HG03521 (cell line): Measurements from ENCODE around the gene ODAD3.
"Not testable (repeated sequence)": the region's sequence is repeated elsewhere in the genome, so short reads cannot be mapped to it uniquely, and the experiment has no call there.

Source experiments
- ATAC-seq: cut with Tn5 transposase; IDR thresholded peaks from one replicate; pipeline ENCODE4 v1.9.1; 2021; ENCODE audit warnings: mild to moderate bottlenecking, moderate library complexity; ENCODE audit not compliant: unreplicated experiment

The ODAD3 gene

GRCh38 chr19:11461453-11461852 is 26.5 kb upstream of the ODAD3 start:
- no peak for ATAC-seq

- no peak for ATAC-seq
These were observed 25.3 kb upstream of the ODAD3 start for GRCh38 chr19:11460207-11460606.

GRCh38 chr19:11458912-11459311 is 24.0 kb upstream of the ODAD3 start:
- ATAC-seq: not testable (repeated sequence)

DNA sequence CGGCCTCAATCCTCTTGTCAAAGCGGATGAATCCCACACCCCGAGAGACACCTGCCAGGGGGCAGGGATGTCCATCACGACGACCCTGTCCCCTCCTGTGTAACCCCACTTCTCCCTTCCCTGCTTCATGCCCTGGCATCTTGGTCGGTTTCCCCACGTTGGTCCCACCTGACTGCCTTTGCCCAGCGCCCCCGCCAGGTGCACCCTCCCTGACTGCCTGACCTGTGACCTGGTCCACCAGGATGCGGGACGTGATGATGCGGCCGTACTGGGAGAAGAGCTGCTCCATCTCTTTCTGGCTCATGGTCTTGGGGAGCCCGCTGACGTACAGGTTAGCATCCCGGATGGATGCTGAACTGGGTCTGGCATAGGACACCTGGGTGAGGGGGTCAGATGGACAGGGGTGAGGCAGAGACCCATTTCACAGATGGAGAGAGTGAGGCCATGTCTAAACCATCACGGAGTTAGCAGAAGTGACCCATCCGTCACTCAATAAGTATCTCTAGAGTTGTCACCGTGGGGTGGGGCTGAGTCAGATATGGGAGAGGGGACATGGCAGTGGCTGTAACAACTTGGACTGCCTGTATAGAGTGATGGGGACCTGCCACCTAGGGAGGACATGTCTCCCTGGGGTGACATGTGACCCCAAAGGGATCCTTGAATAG is 23.4 kb upstream of the ODAD3 start:
- ATAC-seq: no peak

GRCh38 chr19:11457831-11458230 is 22.9 kb upstream of the ODAD3 start:
- ATAC-seq: no peak

- ATAC-seq: no peak
These were observed 22.2 kb upstream of the ODAD3 start for GRCh38 chr19:11457115-11457514.

- no peak for ATAC-seq
These were observed 21.7 kb upstream of the ODAD3 start for GRCh38 chr19:11456659-11457058.

DNA sequence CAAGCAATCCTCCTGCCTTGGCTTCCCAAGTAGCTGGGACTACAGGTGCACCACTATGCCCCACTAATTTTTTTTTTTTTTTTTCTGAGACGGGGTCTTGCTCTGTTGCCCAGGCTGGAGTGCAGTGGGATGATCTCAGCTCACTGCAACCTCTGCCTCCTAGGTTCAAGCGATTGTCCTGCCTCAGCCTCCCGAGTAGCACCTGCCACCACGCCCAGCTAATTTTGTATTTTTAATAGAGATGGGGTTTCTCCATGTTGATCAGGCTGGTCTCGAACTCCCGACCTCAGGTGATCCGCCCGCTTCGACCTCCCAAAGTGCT is 20.3 kb upstream of the ODAD3 start:
- not testable (repeated sequence) for ATAC-seq

DNA sequence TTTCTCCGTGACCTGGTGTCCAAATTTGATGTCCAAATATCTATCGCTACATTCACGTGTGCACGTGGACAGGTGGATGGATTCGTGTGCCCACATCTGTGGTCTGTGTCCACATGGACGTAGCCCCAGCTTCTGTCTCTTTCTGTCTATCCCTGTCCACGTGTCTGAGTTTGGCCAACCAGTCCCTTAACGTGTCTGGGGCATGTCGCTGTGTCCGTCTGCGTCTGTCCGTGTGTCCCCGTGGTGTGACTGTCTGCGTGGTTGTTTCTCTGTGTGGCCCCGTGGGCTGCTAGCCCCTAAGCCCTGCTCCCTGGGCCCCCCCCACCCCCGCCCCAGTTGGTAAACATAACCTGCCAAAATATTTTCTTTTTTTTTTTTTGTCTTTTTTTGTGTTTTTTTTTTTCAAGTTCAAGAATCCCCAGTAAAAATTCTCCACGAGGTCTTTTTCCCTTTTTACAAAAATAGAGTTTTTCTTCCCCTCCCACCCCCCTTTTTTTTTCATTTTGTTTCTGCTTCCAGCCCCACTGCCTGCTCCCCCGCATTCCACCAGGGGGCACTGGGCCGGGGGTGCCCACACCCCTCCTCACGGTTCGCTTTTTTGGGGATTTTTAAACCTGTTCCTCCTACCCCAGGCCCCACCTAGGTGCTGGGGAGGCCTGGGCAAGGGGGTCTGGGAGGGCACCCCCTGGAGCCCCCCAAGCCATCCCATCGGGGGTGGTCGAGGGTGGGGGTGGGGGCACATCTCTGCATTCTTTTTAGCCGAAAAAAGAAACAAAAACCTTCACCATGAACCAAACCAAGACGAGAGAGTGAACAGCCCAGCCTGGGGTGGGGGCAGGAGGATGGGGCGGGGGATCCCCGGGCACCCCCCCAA is 18.8 kb upstream of the ODAD3 start:
- no peak for ATAC-seq

GRCh38 chr19:11452620-11453310 is 17.8 kb upstream of the ODAD3 start:
- no peak for ATAC-seq

GRCh38 chr19:11451871-11452619 is 17.1 kb upstream of the ODAD3 start:
- no peak for ATAC-seq

DNA sequence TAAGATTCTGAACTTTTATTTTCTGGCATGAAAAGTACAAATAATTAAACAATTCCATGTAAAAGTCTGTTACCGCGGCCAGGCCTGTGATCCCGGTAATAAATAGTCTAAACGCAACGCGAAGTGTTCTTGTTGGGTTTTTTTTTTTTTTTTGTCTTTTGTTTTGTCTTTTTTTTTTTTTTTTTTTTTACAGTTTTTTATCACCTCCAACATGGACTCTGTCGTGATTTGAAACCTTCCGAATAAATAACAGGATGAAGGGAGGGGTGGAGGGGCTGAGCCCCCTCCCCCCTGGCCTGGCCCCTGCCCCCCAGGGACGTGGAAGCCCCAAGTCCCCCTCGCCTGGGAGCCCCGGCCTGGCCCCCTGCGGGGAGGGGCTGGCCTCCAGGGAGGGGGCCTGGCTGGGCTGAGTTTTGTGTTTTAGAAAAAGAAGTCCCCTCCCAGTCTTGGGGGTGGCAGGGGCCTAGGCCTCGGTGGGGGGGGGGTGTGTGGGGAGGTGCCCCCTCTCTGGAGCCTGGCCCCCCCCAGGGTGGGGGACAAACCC is 16.5 kb upstream of the ODAD3 start:
- no peak for ATAC-seq

GRCh38 chr19:11450570-11451326 is 15.8 kb upstream of the ODAD3 start:
- ATAC-seq: no peak

GRCh38 chr19:11448923-11449554 is 14.1 kb upstream of the ODAD3 start:
- ATAC-seq: no peak

DNA sequence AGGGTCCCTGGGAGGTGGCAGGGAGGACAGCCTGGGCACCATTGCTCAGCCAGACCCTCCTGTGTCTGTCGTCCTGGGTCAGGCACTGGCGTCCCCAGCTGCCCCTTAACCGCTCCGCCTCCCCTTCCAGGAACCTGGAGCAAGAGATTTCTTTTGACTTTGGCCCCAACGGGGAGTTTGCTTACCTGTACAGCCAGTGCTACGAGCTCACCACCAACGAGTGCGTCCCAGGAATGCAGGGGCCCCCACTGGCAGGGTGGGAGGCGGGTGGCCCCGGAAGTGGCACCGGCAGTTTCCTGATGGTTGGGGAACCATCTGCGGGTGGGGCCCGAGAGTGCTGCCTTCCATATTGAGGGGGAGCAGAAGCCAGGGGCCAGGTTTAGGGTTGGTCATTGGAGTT is 13.5 kb upstream of the ODAD3 start:
- ATAC-seq: no peak

- ATAC-seq: no peak
These were observed 12.7 kb upstream of the ODAD3 start for GRCh38 chr19:11447347-11448262.

DNA sequence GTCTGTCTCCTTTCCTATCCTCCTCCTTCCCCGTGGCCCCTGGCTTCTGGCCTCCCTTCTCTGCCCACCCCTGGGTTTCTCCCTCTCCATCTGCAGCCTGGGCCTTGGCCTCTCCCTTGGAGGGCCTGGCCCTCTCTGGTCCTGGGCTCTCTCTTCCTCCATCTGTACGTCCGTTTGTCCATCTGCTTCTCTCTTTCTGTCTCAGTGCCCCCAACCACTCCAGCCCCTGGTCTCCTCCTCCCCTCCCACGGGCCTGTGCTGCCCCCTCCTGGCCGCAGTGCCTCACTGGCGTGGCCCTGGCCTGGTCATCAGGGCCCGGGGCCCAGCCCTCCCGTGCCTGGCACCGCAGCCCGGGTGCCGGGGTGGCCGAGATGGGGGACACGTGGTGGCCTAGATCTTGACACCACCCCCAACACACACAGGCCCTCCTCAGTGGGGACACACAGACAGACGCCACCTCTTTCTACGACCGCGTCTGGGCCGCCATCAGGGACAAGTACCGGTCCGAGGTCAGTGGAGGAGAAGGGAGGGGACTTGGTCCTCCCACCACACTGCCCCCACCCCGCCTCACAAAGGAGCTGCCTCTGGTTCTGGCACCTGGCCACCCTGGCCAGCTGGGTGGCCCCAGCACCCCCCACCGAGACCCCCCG is 11.9 kb upstream of the ODAD3 start:
- no peak for ATAC-seq

- ATAC-seq: no peak
These were observed 11.3 kb upstream of the ODAD3 start for GRCh38 chr19:11446271-11446651.
